Measurements from ENCODE around the gene HMBS.

GRCh38 chr11:119055901-119056300 is 28.8 kb upstream of the HMBS start:
- no peak for TF ChIP-seq CTCF (IDR thresholded peaks at IDR 0.05)
- TF ChIP-seq POLR2A (IDR thresholded peaks at IDR 0.05): no peak
